ENCODE data around the gene HS3ST5.

DNA sequence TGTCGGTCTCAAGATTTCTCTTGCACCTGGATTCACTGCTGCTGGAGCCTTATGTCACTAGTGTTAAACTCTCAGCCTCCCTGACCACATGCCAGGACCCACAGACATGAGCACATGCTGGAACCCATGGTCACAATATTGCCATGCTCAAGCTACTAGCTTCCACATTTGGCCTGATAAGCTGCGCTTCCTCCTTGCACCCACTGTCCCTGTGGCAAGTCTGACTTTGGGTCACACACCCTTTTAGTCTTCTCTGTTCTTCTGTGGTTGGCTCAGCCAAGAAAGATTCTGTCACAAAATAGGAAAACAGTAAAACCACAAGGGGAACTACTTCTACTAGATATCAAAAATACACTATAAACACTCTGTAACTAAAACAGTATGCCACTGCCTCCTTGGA, 303.0 kb downstream of the HS3ST5 start:
- no peak for TF ChIP-seq POLR2A (IDR thresholded peaks at IDR 0.05; ENCODE audit: low read depth, low read length)
- no peak for TF ChIP-seq POU2F2 (IDR thresholded peaks at IDR 0.05; ENCODE audit: low read depth, low read length)
- no peak for TF ChIP-seq POLR2AphosphoS5 (IDR thresholded peaks at IDR 0.05; ENCODE audit: low read depth, low read length)
- TF ChIP-seq TAF1 (IDR thresholded peaks at IDR 0.05; ENCODE audit: low read depth, low read length) = no peak
- TF ChIP-seq SPI1 (IDR thresholded peaks at IDR 0.05; ENCODE audit: low read depth, low read length) = no peak
- TF ChIP-seq PAX5 (IDR thresholded peaks at IDR 0.05; ENCODE audit: insufficient read depth, low read length, severe bottlenecking) = no peak
